NCI-H2196 (cell line): Measurements from ENCODE around the gene GPER1.
"Not testable (repeated sequence)": the region's sequence is repeated elsewhere in the genome, so short reads cannot be mapped to it uniquely, and the experiment has no call there.

Experiments used
- DNase-seq: peaks from one replicate; lab custom pipeline; 2025; ENCODE audit not compliant: unreplicated experiment; lab: John Stamatoyannopoulos, UW

Gene GPER1

GRCh38 chr7:1101563-1102431, 13.9 kb downstream of the GPER1 start:
- no peak for DNase-seq

- DNase-seq, result no peak
Measured at GRCh38 chr7:1103009-1103788, 15.3 kb downstream of the GPER1 start.

- no peak for DNase-seq
Measured at GRCh38 chr7:1103789-1104515, 16.0 kb downstream of the GPER1 start.

GRCh38 chr7:1104516-1105179, 16.7 kb downstream of the GPER1 start:
- no peak for DNase-seq

GRCh38 chr7:1105189-1105588, 17.3 kb downstream of the GPER1 start:
- DNase-seq, result no peak

- DNase-seq, result no peak
Measured at GRCh38 chr7:1106063-1106792, 18.3 kb downstream of the GPER1 start.

- no peak for DNase-seq
Measured at GRCh38 chr7:1106793-1107421, 19.0 kb downstream of the GPER1 start.

- no peak for DNase-seq
Measured at GRCh38 chr7:1108264-1108920, 20.5 kb downstream of the GPER1 start.

- DNase-seq, result no peak
Measured at GRCh38 chr7:1109581-1110310, 21.8 kb downstream of the GPER1 start.

GRCh38 chr7:1110358-1110757, 22.4 kb downstream of the GPER1 start:
- DNase-seq, result no peak

GRCh38 chr7:1111156-1111555, 23.2 kb downstream of the GPER1 start:
- DNase-seq, result no peak

GRCh38 chr7:1112109-1112508, 24.2 kb downstream of the GPER1 start:
- DNase-seq, result no peak

- no peak for DNase-seq
Measured at GRCh38 chr7:1112625-1113547, 25.0 kb downstream of the GPER1 start.

GRCh38 chr7:1113548-1113885, 25.6 kb downstream of the GPER1 start:
- DNase-seq, result no peak

GRCh38 chr7:1114088-1114487, 26.2 kb downstream of the GPER1 start:
- DNase-seq, result no peak

GRCh38 chr7:1114505-1114904, 26.6 kb downstream of the GPER1 start:
- DNase-seq, result no peak

- DNase-seq, result not testable (repeated sequence)
Measured at GRCh38 chr7:1115171-1116045, 27.5 kb downstream of the GPER1 start.
